Measurements from ENCODE around the gene ELOVL1. TPM values are rescaled to one million over a fixed set of nuclear protein-coding genes. Genes with fewer than 3 reads are reported as not detected.

ELOVL1 gene
- total RNA-seq, 1 experiment from 2014 or later, result 91.3 TPM

GRCh38 chr1:43363935-43364525, 3.8 kb downstream of the ELOVL1 start:
- ChIA-PET CTCF (no interaction called here), RAD21 (ENCODE audit: low non-redundant PET in 1 of 2, low total read pairs in 2 of 2, uncharacterized antibody in 2 of 2, unreplicated experiment in 2 of 2) (no interaction called here), POLR2A (interaction anchor here (1.5 kb wide), 1 partner anchor 9 kb away, joined by 7 read pairs; no protein-coding TSS in a partner anchor)
- Histone ChIP-seq H4K20me1 (ENCODE audit: insufficient read depth) (peaks cover 3% of the 10 kb centered on the region; the same call in 1 of the 2 replicates), H3K4me3 (replicated peaks in 1 of 2; ENCODE audit: low read depth in 1 of 2, low read length in 2 of 2) (no peak overlapping the region), H3K27me3 (ENCODE audit: insufficient read depth, low read length) (no peaks in the 10 kb centered on the region), H2AFZ (ENCODE audit: low read depth, low read length, poor library complexity, severe bottlenecking) (no peak overlapping the region), H3K4me1 (ENCODE audit: control insufficient read depth in 1 of 2, insufficient read depth in 2 of 2, low read length in 2 of 2) (peaks cover 23 to 83% of the 10 kb centered on the region in 2 experiments), H3K36me3 (ENCODE audit: control insufficient read depth in 1 of 2, insufficient read depth in 2 of 2, low read length in 2 of 2) (peaks cover 26 to 48% of the 10 kb centered on the region in 2 experiments), H3K27ac (ENCODE audit: low read depth, low read length) (peak overlapping the region; percentile 25), H3K79me2 (ENCODE audit: insufficient read depth, low read length) (peaks cover 72% of the 10 kb centered on the region), H3K9ac (ENCODE audit: low read length) (no peak overlapping the region), H3K9me2 (ENCODE audit: insufficient read depth) (no peaks in the 10 kb centered on the region), H3K4me2 (ENCODE audit: low read length) (0 out of 2 replicates have a peak overlapping the region, but pooled peaks have one; percentile 10), H3K9me3 (ENCODE audit: control insufficient read depth in 1 of 2, insufficient read depth in 1 of 2, low read depth in 1 of 2, low read length in 2 of 2) (no peaks in the 10 kb centered on the region)
- no TSS peak for BruUV-seq (replicated peaks)
- no peak for ATAC-seq
- no peak for DNase-seq (ENCODE audit: low read depth, low spot score)
- intact Hi-C loops (cut with micrococcal nuclease), result no loop called here
- no peak for TF ChIP-seq POLR2A (IDR thresholded peaks at IDR 0.05; ENCODE audit: borderline replicate concordance, extremely low read depth, insufficient read depth, insufficient read length)
- no peak for TF ChIP-seq ATF3 (IDR thresholded peaks at IDR 0.05)
- TF ChIP-seq JUND (IDR thresholded peaks at IDR 0.05), result no peak
- TF ChIP-seq EZH2phosphoT487 (IDR thresholded peaks at IDR 0.05; ENCODE audit: borderline replicate concordance), result no peak
- TF ChIP-seq EZH2 (IDR thresholded peaks at IDR 0.05), result no peak
- no peak for TF ChIP-seq SIN3A (IDR thresholded peaks at IDR 0.05; ENCODE audit: low read depth)
- no peak for TF ChIP-seq ZNF274 (IDR thresholded peaks at IDR 0.05; ENCODE audit: low read depth, low read length)
- TF ChIP-seq, protein P1, sequence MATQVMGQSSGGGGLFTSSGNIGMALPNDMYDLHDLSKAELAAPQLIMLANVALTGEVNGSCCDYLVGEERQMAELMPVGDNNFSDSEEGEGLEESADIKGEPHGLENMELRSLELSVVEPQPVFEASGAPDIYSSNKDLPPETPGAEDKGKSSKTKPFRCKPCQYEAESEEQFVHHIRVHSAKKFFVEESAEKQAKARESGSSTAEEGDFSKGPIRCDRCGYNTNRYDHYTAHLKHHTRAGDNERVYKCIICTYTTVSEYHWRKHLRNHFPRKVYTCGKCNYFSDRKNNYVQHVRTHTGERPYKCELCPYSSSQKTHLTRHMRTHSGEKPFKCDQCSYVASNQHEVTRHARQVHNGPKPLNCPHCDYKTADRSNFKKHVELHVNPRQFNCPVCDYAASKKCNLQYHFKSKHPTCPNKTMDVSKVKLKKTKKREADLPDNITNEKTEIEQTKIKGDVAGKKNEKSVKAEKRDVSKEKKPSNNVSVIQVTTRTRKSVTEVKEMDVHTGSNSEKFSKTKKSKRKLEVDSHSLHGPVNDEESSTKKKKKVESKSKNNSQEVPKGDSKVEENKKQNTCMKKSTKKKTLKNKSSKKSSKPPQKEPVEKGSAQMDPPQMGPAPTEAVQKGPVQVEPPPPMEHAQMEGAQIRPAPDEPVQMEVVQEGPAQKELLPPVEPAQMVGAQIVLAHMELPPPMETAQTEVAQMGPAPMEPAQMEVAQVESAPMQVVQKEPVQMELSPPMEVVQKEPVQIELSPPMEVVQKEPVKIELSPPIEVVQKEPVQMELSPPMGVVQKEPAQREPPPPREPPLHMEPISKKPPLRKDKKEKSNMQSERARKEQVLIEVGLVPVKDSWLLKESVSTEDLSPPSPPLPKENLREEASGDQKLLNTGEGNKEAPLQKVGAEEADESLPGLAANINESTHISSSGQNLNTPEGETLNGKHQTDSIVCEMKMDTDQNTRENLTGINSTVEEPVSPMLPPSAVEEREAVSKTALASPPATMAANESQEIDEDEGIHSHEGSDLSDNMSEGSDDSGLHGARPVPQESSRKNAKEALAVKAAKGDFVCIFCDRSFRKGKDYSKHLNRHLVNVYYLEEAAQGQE (IDR thresholded peaks at IDR 0.05; ENCODE audit: low read depth), result no peak
- no peak for TF ChIP-seq TCF7L2 (IDR thresholded peaks at IDR 0.05; ENCODE audit: borderline replicate concordance, extremely low read depth, insufficient read depth, insufficient read length)
- TF ChIP-seq EGR1 (IDR thresholded peaks at IDR 0.05; ENCODE audit: low read depth), result no peak
